ENCODE data around the gene AWAT2. TPM values are rescaled to one million over a fixed set of nuclear protein-coding genes. Genes with fewer than 3 reads are reported as not detected.
"Not testable (repeated sequence)": the region's sequence is repeated elsewhere in the genome, so short reads cannot be mapped to it uniquely, and the experiment has no call there.

The AWAT2 gene
- total RNA-seq, 3 donors from 2014 or later: not detected

GRCh38 chrX:70029863-70030262 lies 19.9 kb downstream of the AWAT2 start:
- ATAC-seq (no peak), DNase-seq (no peak)
- H3K9me3 Mint-ChIP-seq: no peaks in the 10 kb centered on the region
- no peaks in the 10 kb centered on the region for H3K27me3 Mint-ChIP-seq (ENCODE audit: low read depth)
- H3K4me1 Mint-ChIP-seq (ENCODE audit: low read depth): peaks cover 44% of the 10 kb centered on the region
- no peak overlapping the region for H3K4me3 Mint-ChIP-seq
- H3K36me3 Mint-ChIP-seq (ENCODE audit: insufficient read depth): no peaks in the 10 kb centered on the region

- ATAC-seq (no peak), DNase-seq (no peak)
- H3K36me3 Mint-ChIP-seq (ENCODE audit: insufficient read depth): no peaks in the 10 kb centered on the region
- no peaks in the 10 kb centered on the region for H3K27me3 Mint-ChIP-seq (ENCODE audit: low read depth)
- no peaks in the 10 kb centered on the region for H3K9me3 Mint-ChIP-seq
- H3K4me1 Mint-ChIP-seq (ENCODE audit: low read depth): peaks cover 55% of the 10 kb centered on the region
- no peak overlapping the region for H3K4me3 Mint-ChIP-seq
Observed at GRCh38 chrX:70026851-70027200, 22.9 kb downstream of the AWAT2 start.

GRCh38 chrX:70026112-70026850 lies 23.5 kb downstream of the AWAT2 start:
- no peaks in the 10 kb centered on the region for H3K27me3 Mint-ChIP-seq (ENCODE audit: low read depth)
- H3K4me3 Mint-ChIP-seq: no peak overlapping the region
- DNase-seq: no peak

GRCh38 chrX:70025464-70025863 lies 24.3 kb downstream of the AWAT2 start:
- ATAC-seq: no peak
- peaks cover 52% of the 10 kb centered on the region for H3K4me1 Mint-ChIP-seq (ENCODE audit: low read depth)
- H3K9me3 Mint-ChIP-seq: no peaks in the 10 kb centered on the region
- H3K27me3 Mint-ChIP-seq (ENCODE audit: low read depth): no peaks in the 10 kb centered on the region
- H3K36me3 Mint-ChIP-seq (ENCODE audit: insufficient read depth): no peaks in the 10 kb centered on the region
- no peak for DNase-seq
- H3K4me3 Mint-ChIP-seq: no peak overlapping the region

More at GRCh38 chrX:70026112-70026850, 23.5 kb downstream of the AWAT2 start:
- Mint-ChIP-seq H3K36me3 (ENCODE audit: insufficient read depth) (no peaks in the 10 kb centered on the region), H3K4me1 (ENCODE audit: low read depth) (peaks cover 55% of the 10 kb centered on the region), H3K9me3 (no peaks in the 10 kb centered on the region)
- ATAC-seq: no peak

- Mint-ChIP-seq H3K4me3 (no peak overlapping the region), H3K36me3 (ENCODE audit: insufficient read depth) (no peaks in the 10 kb centered on the region), H3K9me3 (no peaks in the 10 kb centered on the region), H3K27me3 (ENCODE audit: low read depth) (no peaks in the 10 kb centered on the region), H3K4me1 (ENCODE audit: low read depth) (peaks cover 41% of the 10 kb centered on the region)
- DNase-seq (no peak), ATAC-seq (no peak)
Observed at GRCh38 chrX:70022616-70023015, 27.1 kb downstream of the AWAT2 start.

- Mint-ChIP-seq H3K4me1 (ENCODE audit: low read depth) (peaks cover 36% of the 10 kb centered on the region), H3K4me3 (no peak overlapping the region), H3K36me3 (ENCODE audit: insufficient read depth) (no peaks in the 10 kb centered on the region), H3K27me3 (ENCODE audit: low read depth) (no peaks in the 10 kb centered on the region), H3K9me3 (no peaks in the 10 kb centered on the region)
- no peak for ATAC-seq
- DNase-seq: no peak
Observed at GRCh38 chrX:70016513-70016912, 33.2 kb downstream of the AWAT2 start.

GRCh38 chrX:70013466-70014381 lies 36.0 kb downstream of the AWAT2 start:
- no peaks in the 10 kb centered on the region for H3K27me3 Mint-ChIP-seq (ENCODE audit: low read depth)
- ATAC-seq: no peak

GRCh38 chrX:70012756-70013155 lies 37.0 kb downstream of the AWAT2 start:
- ATAC-seq: no peak
- no peaks in the 10 kb centered on the region for H3K36me3 Mint-ChIP-seq (ENCODE audit: insufficient read depth)
- no peaks in the 10 kb centered on the region for H3K27me3 Mint-ChIP-seq (ENCODE audit: low read depth)

More at GRCh38 chrX:70013466-70014381, 36.0 kb downstream of the AWAT2 start:
- Mint-ChIP-seq H3K4me1 (ENCODE audit: low read depth) (peaks cover 36% of the 10 kb centered on the region), H3K4me3 (no peak overlapping the region), H3K36me3 (ENCODE audit: insufficient read depth) (no peaks in the 10 kb centered on the region), H3K9me3 (no peaks in the 10 kb centered on the region)
- no peak for DNase-seq

GRCh38 chrX:70009970-70010369 lies 39.8 kb downstream of the AWAT2 start:
- DNase-seq (no peak), ATAC-seq (no peak)
- Mint-ChIP-seq H3K27me3 (ENCODE audit: low read depth) (no peaks in the 10 kb centered on the region), H3K4me3 (no peak overlapping the region), H3K36me3 (ENCODE audit: insufficient read depth) (no peaks in the 10 kb centered on the region), H3K9me3 (no peaks in the 10 kb centered on the region), H3K4me1 (ENCODE audit: low read depth) (peaks cover 14% of the 10 kb centered on the region)

More at GRCh38 chrX:70012756-70013155, 37.0 kb downstream of the AWAT2 start:
- no peak for DNase-seq
- Mint-ChIP-seq H3K4me1 (ENCODE audit: low read depth) (peaks cover 36% of the 10 kb centered on the region), H3K4me3 (no peak overlapping the region), H3K9me3 (no peaks in the 10 kb centered on the region)

GRCh38 chrX:70009049-70009448 lies 40.7 kb downstream of the AWAT2 start:
- Mint-ChIP-seq H3K4me3 (no peak overlapping the region), H3K27me3 (ENCODE audit: low read depth) (no peaks in the 10 kb centered on the region), H3K9me3 (no peaks in the 10 kb centered on the region), H3K4me1 (ENCODE audit: low read depth) (peaks cover 7% of the 10 kb centered on the region), H3K36me3 (ENCODE audit: insufficient read depth) (no peaks in the 10 kb centered on the region)
- DNase-seq (no peak), ATAC-seq (no peak)

GRCh38 chrX:70007946-70008345 lies 41.8 kb downstream of the AWAT2 start:
- H3K4me1 Mint-ChIP-seq (ENCODE audit: low read depth): peaks cover 2% of the 10 kb centered on the region
- no peaks in the 10 kb centered on the region for H3K9me3 Mint-ChIP-seq
- no peaks in the 10 kb centered on the region for H3K27me3 Mint-ChIP-seq (ENCODE audit: low read depth)
- no peaks in the 10 kb centered on the region for H3K36me3 Mint-ChIP-seq (ENCODE audit: insufficient read depth)
- no peak for DNase-seq
- no peak for ATAC-seq
- H3K4me3 Mint-ChIP-seq: no peak overlapping the region

GRCh38 chrX:70001708-70002341 lies 47.9 kb downstream of the AWAT2 start:
- no peaks in the 10 kb centered on the region for H3K9me3 Mint-ChIP-seq
- H3K36me3 Mint-ChIP-seq (ENCODE audit: insufficient read depth): no peaks in the 10 kb centered on the region
- ATAC-seq (no peak), DNase-seq (no peak)
- H3K4me1 Mint-ChIP-seq (ENCODE audit: low read depth): no peaks in the 10 kb centered on the region
- no peak overlapping the region for H3K4me3 Mint-ChIP-seq
- H3K27me3 Mint-ChIP-seq (ENCODE audit: low read depth): no peaks in the 10 kb centered on the region

GRCh38 chrX:70001269-70001668 lies 48.5 kb downstream of the AWAT2 start:
- Mint-ChIP-seq H3K4me3 (no peak overlapping the region), H3K27me3 (ENCODE audit: low read depth) (no peaks in the 10 kb centered on the region), H3K9me3 (no peaks in the 10 kb centered on the region), H3K4me1 (ENCODE audit: low read depth) (no peaks in the 10 kb centered on the region), H3K36me3 (ENCODE audit: insufficient read depth) (peaks cover 2% of the 10 kb centered on the region)
- no peak for ATAC-seq
- DNase-seq: no peak

GRCh38 chrX:69998299-69998698 lies 51.4 kb downstream of the AWAT2 start:
- not testable (repeated sequence) for DNase-seq; H3K27me3 Mint-ChIP-seq (ENCODE audit: low read depth); H3K9me3 Mint-ChIP-seq; H3K4me1 Mint-ChIP-seq (ENCODE audit: low read depth); H3K36me3 Mint-ChIP-seq (ENCODE audit: insufficient read depth); H3K4me3 Mint-ChIP-seq; ATAC-seq

All from activated T-cell treated with anti-CD3 and anti-CD28 coated beads, Interleukin-2, amount 50 U/mL, for 4 hours (primary cell).